ENCODE data around the gene FAM107B.
A peak's percentile ranks its signal among the peaks of the same experiment; 100 is the strongest.

Gene FAM107B

GRCh38 chr10:14558025-14558424, 216.7 kb downstream of the FAM107B start:
- no peak for DNase-seq (ENCODE audit: low spot score)

DNA sequence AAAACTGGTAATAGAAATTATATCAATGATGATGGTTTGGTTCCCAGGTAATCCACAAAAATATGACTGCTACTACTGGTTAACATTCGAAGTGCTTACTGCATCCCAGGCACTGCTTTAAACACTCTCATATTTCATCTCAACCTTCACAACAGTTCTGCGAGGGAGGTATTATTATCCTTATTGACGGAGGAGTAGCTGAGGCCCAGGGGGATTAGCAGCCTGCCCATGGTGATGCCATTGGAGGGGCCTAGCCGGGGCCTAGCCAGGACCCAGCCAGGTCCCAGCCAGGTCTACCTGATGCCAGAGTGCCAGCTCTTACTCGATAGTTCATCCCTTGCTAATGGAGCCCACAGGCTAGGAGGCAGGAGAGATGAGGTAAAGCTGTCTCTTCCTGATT, 217.1 kb downstream of the FAM107B start:
- no peak for DNase-seq (ENCODE audit: low spot score)

GRCh38 chr10:14556285-14556956, 218.3 kb downstream of the FAM107B start:
- DNase-seq (ENCODE audit: low spot score) = peak; percentile 39

- no peak for DNase-seq (ENCODE audit: low spot score)
Observed at GRCh38 chr10:14555807-14556206, 218.9 kb downstream of the FAM107B start.

DNA sequence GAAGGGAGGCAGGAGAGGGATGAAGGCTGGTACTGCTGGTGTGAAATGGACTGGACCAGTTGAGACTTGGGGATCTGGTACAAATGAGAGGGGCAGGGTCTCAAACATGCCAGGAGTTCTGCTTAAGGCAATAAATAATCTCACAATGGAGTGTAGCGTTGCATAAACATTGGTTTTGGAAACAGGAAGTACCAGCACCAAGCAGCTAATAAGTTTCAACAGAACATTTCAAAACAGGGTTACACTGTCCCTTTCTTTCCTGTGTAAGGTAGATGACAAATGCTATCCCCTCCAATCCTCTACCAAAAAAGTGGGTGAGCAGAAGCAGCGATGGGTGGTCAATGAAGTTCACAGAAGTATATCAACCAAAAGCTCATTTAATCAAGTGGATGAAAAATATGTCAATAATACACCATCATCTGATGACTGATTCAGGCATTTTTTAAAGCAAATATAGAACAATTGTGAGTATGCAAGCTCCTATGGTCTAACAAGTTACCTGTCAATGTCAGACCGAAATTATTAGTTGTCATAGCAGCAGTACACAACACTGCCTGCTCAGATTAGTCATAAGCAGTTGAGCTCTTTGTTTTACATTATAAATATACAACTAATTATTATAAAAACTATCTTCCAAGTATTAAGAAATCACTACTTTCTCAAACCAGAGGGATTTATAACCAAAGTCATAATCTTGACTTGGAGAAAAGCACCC, 220.0 kb downstream of the FAM107B start:
- no peak for DNase-seq (ENCODE audit: low spot score)

DNA sequence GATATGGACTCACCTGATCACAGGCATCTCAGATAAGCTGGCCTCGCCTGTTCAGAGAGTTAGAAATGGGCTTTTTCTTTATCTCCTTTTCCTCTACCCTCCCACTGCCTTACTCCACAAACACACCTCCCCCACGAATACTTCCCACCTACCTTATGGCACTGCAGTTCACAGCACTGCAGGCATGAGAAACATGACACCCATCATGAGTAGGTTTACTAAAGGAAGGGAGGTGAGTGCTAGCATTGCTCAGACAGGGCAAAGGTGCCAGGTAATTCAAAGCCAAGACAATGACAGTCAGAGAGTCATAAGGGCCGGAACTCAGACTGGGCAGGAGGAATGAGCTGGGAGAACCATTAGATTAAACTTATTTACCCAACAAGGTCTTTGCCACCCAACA, 220.6 kb downstream of the FAM107B start:
- no peak for DNase-seq (ENCODE audit: low spot score)

DNA sequence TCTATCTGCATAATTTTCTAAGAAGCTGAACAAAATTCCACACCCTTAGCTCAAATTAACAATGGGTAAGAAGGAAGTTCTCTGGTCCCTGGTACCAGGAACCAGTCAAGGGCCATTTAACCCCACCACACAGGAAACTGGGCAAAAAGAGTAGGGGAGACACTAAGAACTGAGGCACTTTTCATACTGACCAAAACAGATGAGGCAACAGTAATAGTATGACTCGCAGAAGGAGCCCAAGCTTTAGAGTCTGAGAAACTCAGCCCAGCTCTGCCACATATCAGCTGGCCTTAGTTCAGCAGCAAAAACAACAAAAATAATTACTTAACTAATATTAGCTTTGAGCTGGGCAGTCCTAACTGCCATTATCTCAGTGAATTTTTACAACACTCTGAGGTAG, 221.2 kb downstream of the FAM107B start:
- no peak for DNase-seq (ENCODE audit: low spot score)

DNA sequence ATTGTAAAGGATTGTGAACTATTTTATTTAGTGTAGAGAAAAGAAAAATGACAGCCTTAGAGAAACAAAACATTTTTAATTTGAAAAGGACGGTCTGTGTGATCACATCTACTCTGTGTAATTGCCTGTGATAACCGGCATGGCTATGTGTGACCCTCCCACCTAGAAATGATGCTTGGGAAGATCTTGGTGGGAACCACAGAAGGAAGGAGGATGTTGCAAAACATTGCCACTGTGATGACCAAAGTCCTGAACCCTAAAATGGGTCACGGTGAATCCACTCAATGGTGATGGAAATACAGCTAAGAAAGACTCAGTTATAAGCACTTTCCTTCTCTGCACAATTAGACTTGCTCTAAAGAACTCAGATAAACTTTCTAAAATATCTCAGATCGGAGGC, 222.7 kb downstream of the FAM107B start:
- no peak for DNase-seq (ENCODE audit: low spot score)

GRCh38 chr10:14550471-14550981, 224.2 kb downstream of the FAM107B start:
- no peak for DNase-seq (ENCODE audit: low spot score)

DNA sequence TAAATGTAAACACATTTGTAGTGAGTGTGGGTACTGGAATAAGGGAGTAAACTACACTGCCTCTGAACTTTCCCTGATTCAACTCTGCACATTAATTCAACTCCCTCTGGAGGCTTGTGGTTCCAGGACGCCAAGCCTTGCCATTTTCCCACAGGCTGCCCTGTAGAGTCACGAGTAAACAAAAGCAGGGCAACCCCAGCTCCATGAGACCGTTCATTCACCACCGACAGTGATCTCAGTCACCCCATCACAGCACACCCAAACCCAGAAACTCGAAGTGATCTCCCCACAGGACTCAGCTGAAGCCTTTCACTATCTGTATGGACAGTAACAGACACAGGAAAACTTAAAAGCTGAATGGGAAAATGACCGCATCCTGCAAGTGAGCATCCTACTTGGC, 225.2 kb downstream of the FAM107B start:
- DNase-seq (ENCODE audit: low spot score) = no peak

DNA sequence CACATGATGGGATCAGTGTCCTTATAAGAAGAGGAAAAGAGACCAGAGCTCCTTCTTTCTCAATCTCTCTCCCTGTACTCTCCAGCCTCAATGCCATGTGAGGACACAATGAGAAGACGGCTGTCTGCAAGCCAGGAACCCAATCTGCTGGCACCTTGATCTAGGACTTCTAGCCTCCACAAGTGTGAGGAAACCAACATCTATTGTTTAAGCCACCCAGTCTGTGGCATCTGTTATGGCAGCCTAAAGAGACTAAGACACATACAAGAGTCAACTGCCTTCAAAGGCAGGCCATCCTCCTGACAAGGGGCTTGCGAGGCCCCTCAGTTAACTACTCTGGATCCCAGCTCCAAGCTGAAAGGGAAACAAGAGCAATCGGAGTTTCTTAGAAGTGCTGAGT, 225.7 kb downstream of the FAM107B start:
- no peak for DNase-seq (ENCODE audit: low spot score)

GRCh38 chr10:14548474-14548873, 226.2 kb downstream of the FAM107B start:
- DNase-seq (ENCODE audit: low spot score) = no peak

DNA sequence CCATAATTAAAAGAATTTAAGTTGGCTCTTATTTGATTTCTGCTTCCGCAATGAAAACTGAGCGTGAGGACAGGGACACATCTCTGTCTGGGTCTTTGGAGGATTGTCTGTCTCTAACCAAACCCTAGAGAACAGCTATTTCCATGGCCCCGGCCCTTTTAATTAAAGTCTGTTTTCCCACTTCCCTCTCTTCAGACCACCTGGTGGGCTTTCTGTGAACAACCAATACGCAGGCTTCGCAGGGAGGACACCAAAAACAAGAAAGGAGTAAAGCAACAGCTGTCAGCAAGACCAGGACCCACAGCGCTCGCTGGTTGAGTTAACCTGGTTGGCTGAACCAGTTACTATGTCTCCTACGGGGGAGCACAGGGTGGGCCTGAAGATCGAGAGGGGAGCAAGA, 226.9 kb downstream of the FAM107B start:
- peak; percentile 29 for DNase-seq (ENCODE audit: low spot score)

DNA sequence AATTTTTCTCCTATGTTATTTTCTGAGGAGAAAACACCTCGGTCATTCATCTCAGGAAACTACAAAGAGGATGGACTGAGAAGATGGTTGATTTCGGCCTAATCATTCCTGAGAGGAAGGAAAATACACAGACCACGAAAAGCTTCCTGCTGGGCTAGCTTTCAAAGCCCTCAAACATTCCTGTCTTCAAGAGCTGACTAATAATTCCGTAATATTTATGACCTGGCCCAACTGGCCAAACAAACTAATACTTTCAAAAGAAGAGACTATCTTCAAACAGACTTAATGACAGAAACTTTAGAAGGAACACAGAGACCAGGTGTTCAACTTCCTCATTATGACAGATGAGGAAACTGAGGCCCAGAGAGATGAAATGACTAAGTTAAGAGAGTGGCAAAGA, 228.9 kb downstream of the FAM107B start:
- DNase-seq (ENCODE audit: low spot score) = no peak

DNA sequence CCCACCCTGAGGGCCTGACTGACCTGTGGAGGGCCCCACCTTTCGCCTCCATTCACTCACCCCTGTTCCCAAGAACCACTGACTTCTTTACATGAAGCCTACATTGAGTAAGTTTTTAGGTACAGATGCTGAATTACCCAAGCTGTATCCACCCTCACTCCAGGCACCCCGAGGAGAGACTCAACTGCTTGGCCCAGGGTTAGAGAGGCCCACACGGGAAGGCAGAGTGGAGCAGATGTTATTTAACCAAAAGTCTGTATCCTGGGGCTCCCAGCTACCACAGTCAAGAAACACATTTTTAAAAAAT, 230.8 kb downstream of the FAM107B start:
- DNase-seq (ENCODE audit: low spot score) = no peak

- DNase-seq (ENCODE audit: low spot score) = no peak
Observed at GRCh38 chr10:14543046-14543903, 231.4 kb downstream of the FAM107B start.

DNA sequence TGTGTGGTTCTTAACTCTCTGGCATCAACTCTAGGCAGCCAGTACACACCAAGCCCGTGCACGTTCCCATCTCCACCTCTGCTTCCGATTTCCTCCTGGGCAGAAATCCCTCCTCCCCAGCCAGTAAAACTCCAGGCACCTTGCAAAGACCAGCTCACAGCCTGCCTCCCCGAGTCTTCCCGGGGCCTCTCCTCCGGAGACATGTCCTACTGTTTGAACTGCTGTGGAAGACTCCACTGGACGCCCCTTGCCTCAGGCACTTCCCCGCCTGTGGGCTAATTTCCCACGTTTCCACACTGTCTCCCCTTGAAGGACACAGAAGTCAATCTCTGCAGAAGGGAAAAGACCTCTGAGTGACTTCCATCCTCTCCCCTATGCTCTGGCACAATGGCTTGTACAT, 233.3 kb downstream of the FAM107B start:
- DNase-seq (ENCODE audit: low spot score) = no peak

- DNase-seq (ENCODE audit: low spot score) = no peak
Observed at GRCh38 chr10:14540611-14541010, 234.1 kb downstream of the FAM107B start.

- no peak for DNase-seq (ENCODE audit: low spot score)
Observed at GRCh38 chr10:14540062-14540461, 234.6 kb downstream of the FAM107B start.

- no peak for DNase-seq (ENCODE audit: low spot score)
Observed at GRCh38 chr10:14539176-14539575, 235.5 kb downstream of the FAM107B start.

DNA sequence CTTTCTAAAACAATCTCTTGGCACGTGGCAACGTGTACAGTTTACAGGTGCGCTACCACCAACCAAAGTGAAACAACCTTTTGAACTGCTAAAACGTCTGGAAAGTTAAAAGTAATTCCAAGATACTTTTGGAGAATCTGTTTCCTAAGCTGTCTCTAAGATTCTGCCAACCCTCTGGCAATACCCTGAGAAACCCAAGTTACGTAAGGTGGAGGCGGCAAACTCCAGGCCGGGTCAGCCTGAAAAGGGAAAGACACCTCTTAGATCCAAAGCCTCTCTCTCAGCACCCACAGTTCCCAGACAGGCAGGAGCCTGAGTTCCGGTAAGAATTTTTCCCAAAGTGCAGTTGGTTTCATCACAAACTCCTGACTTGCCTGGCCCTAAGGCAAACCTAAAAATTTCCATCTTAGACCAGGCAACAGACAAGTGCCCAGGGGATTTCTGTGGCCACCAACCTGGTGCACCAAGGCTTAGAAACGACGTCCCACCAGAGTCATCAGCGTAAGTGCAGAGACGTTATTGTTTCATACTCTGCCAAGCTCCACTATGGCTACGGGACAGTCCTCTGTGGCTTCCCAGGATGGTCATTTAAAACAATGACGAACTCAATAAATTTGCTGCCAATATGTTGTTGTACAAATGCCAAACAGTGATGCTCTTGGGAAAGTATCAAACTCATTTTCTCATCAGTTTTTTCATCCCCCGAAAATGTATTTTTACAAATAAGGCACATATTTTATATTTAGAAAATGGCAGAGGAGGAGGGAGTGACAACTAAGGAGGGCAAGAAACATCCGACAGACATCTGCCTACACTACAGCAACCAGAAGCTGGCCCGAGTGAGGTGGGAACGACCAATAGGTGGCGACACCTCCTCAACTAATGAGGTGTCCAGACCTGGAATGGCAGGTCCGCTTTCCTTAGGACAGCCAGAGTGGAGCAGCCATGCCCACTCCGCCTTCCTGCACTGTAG, 238.2 kb downstream of the FAM107B start:
- DNase-seq (ENCODE audit: low spot score) = peak; percentile 59

Measured in NAMALWA (cell line).